IMR-90 (cell line): Measurements from ENCODE around the gene TGM2. TPM values are rescaled to one million over a fixed set of nuclear protein-coding genes. Genes with fewer than 3 reads are reported as not detected.
A peak's percentile ranks its signal among the peaks of the same experiment; 100 is the strongest.

Experiments
- ATAC-seq: fragments of 200-7000 bp; cut with Tn5 transposase; 2 replicates; pipeline ENCODE4 v1.9.1; 2020; ENCODE audit warnings: low read depth, mild to moderate bottlenecking, moderate library complexity
- BruUV-seq: library from RNA; stranded (reverse); fragments of 400-500 nt; replicated peaks from 2 replicates; lab custom pipeline; 2021; lab: Mats Ljungman, UMichigan
- CTCF ChIA-PET: fragments of 300-600 bp; formaldehyde crosslinking; extraction: SDS; loops from one replicate; lab custom pipeline; 2021; ENCODE audit warnings: antibody characterized with exemption; lab: Yijun Ruan, JAX
- POLR2A ChIA-PET: fragments of 300-600 bp; sonication (Branson Sonifier 250); formaldehyde crosslinking; loops from one replicate; lab custom pipeline; 2022; ENCODE audit warnings: antibody characterized with exemption; ENCODE audit not compliant: unreplicated experiment; lab: Charles Lee
- DNase-seq: peaks from one replicate; pipeline ENCODE4 v3.0.0; 2013
- H2AFZ ChIP-seq: replicated peaks from 2 replicates; pipeline ENCODE3; 2013; ENCODE audit warnings: low read length, mild to moderate bottlenecking; ENCODE audit not compliant: poor library complexity
- H2AK5ac ChIP-seq: 2 replicates; pipeline ENCODE4 v1.6.1; 2013; ENCODE audit warnings: low read depth, low read length, inconsistent platforms
- H2AK9ac ChIP-seq: replicated peaks from 2 replicates; pipeline ENCODE3; 2013; ENCODE audit warnings: mild to moderate bottlenecking, low read depth, low read length, moderate library complexity; ENCODE audit not compliant: poor library complexity
- H2BK120ac ChIP-seq: 2 replicates; pipeline ENCODE4 v1.6.1; 2013; ENCODE audit warnings: low read depth, low read length, inconsistent platforms
- H2BK15ac ChIP-seq: 3 replicates; pipeline ENCODE4 v1.6.1; 2013; ENCODE audit warnings: low read depth, low read length, inconsistent platforms
- H2BK20ac ChIP-seq: 2 replicates; pipeline ENCODE4 v1.6.1; 2013; ENCODE audit warnings: low read depth, mild to moderate bottlenecking, inconsistent platforms, low read length, moderate library complexity
- H2BK5ac ChIP-seq: 2 replicates; pipeline ENCODE4 v1.6.1; 2013; ENCODE audit warnings: mild to moderate bottlenecking, low read depth, low read length, inconsistent platforms; ENCODE audit not compliant: poor library complexity, severe bottlenecking
- H3K14ac ChIP-seq: replicated peaks from 2 replicates; pipeline ENCODE4 v1.6.1; 2013; ENCODE audit warnings: low read depth, low read length, inconsistent platforms
- H3K18ac ChIP-seq: 2 replicates; pipeline ENCODE4 v1.6.1; 2013; ENCODE audit warnings: low read depth, low read length, control low read depth
- H3K23ac ChIP-seq: 2 replicates; pipeline ENCODE4 v1.6.1; 2013; ENCODE audit warnings: low read depth, low read length, inconsistent platforms
- H3K27ac ChIP-seq: 2 replicates; pipeline ENCODE4 v1.5.1; 2013; ENCODE audit warnings: mild to moderate bottlenecking, control low read depth, low read length; ENCODE audit not compliant: insufficient read depth
- H3K27me3 ChIP-seq: 2 replicates; pipeline ENCODE4 v1.6.1; 2013; ENCODE audit warnings: low read length; ENCODE audit not compliant: control insufficient read depth, insufficient read depth
- H3K36me3 ChIP-seq: 2 replicates; pipeline ENCODE4 v1.6.1; 2013; ENCODE audit warnings: low read length, mixed read lengths; ENCODE audit not compliant: control insufficient read depth, insufficient read depth
- H3K4ac ChIP-seq: 2 replicates; pipeline ENCODE4 v1.6.1; 2013; ENCODE audit warnings: low read depth, low read length, inconsistent platforms
- H3K4me1 ChIP-seq: 2 replicates; pipeline ENCODE4 v1.6.1; 2013; ENCODE audit warnings: low read length, mixed read lengths; ENCODE audit not compliant: control insufficient read depth, insufficient read depth
- H3K4me2 ChIP-seq: 2 replicates; pipeline ENCODE4 v1.6.1; 2013; ENCODE audit warnings: low read depth, mild to moderate bottlenecking, control low read depth, low read length, moderate library complexity
- H3K4me3 ChIP-seq: 2 replicates; pipeline ENCODE4 v1.5.1; 2013; ENCODE audit warnings: low read depth, mild to moderate bottlenecking, control low read depth, low read length, moderate library complexity; ENCODE audit not compliant: insufficient read depth
- H3K56ac ChIP-seq: 2 replicates; pipeline ENCODE4 v1.6.1; 2013; ENCODE audit warnings: low read length, inconsistent platforms; ENCODE audit not compliant: insufficient read depth; ENCODE audit errors: extremely low read depth
- H3K79me1 ChIP-seq, 2 experiments: 2 replicates each; pipeline ENCODE4 v1.6.1; 2013; ENCODE audit warnings: low read length in 2 of 2, inconsistent platforms in 1 of 2, low read depth in 1 of 2
- H3K9ac ChIP-seq: 2 replicates; pipeline ENCODE4 v1.6.1; 2013; ENCODE audit warnings: low read depth, low read length, control low read depth
- H3K9me1 ChIP-seq: 2 replicates; pipeline ENCODE4 v1.6.1; 2013; ENCODE audit warnings: low read length, inconsistent platforms; ENCODE audit not compliant: insufficient read depth
- H3K9me3 ChIP-seq: 2 replicates; pipeline ENCODE4 v1.6.1; 2013; ENCODE audit warnings: low read length; ENCODE audit not compliant: control insufficient read depth, insufficient read depth
- H4K20me1 ChIP-seq: 2 replicates; pipeline ENCODE4 v1.6.1; 2013; ENCODE audit warnings: low read length, inconsistent platforms; ENCODE audit not compliant: insufficient read depth
- H4K5ac ChIP-seq: 2 replicates; pipeline ENCODE4 v1.6.1; 2013; ENCODE audit warnings: mild to moderate bottlenecking, low read depth, low read length, control low read depth
- H4K8ac ChIP-seq, 2 experiments: 2 replicates each; pipeline ENCODE4 v1.6.1; 2013; ENCODE audit warnings: low read depth in 2 of 2, low read length in 2 of 2, control low read depth in 1 of 2, inconsistent platforms in 1 of 2
- H4K91ac ChIP-seq: 2 replicates; pipeline ENCODE4 v1.6.1; 2013; ENCODE audit warnings: low read depth, low read length, inconsistent platforms; ENCODE audit not compliant: insufficient read depth
- CHD1 ChIP-seq: IDR thresholded peaks from 2 replicates; pipeline ENCODE4 v1.6.1; 2012; ENCODE audit warnings: low read depth, low read length, improper control_type of control experiment
- RCOR1 ChIP-seq: IDR thresholded peaks from 2 replicates; pipeline ENCODE4 v1.6.1; 2012; ENCODE audit warnings: mild to moderate bottlenecking, low read length, improper control_type of control experiment; ENCODE audit not compliant: insufficient replicate concordance
- WGBS, 2 experiments: methylation state at CpG; one replicate each; pipeline versions ENCODE4 v1.1.5 to v1.1.7; 2013; ENCODE audit warnings: missing lambda C conversion rate in 2 of 2; ENCODE audit not compliant: insufficient read length in 1 of 2; ENCODE audit errors: extremely low coverage in 2 of 2; 5-methylcytosine and 5-hydroxymethylcytosine counted together
- dilution Hi-C: fragments of 300-500 bp; cut with HindIII; formaldehyde crosslinking; loops from one replicate; pipeline ENCODE4 v1.14.3; 2018; ENCODE audit warnings: low sequenced_read_pairs; ENCODE audit not compliant: unreplicated experiment
- in situ Hi-C: fragments of 300-500 bp; cut with MboI; formaldehyde crosslinking; loops from 3 replicates; pipeline ENCODE4 v1.14.3; 2019; ENCODE audit warnings: low sequenced_read_pairs, inconsistent platforms, mixed read lengths
- intact Hi-C: fragments of 100-400 bp; cut with micrococcal nuclease; formaldehyde crosslinking; loops from 2 replicates; pipeline ENCODE4 v1.10.0; 2022
- polyA plus RNA-seq, 3 experiments: library from polyadenylated mRNA; depleted of rRNA; stranded (reverse); fragments of >200 nt; gene quantifications; 2 replicates each; pipeline ENCODE4 v1.2.3, GENCODE V29; 2012; ENCODE audit warnings: low replicate concordance in 1 of 3
- total RNA-seq: library from RNA; depleted of rRNA; stranded (reverse); fragments of >200 nt; gene quantifications from 2 replicates; pipeline ENCODE4 v1.2.3, GENCODE V29; 2012
- TF ChIP-seq, protein P1 (sequence below): fragments of 150-350 bp; IDR thresholded peaks from 2 replicates; pipeline ENCODE4 v1.6.1; 2017; ENCODE audit warnings: mild to moderate bottlenecking, antibody characterized with exemption, low read length, low read depth

Gene TGM2
- total and polyA plus RNA-seq, 2 of the 4 experiments (the other 2 are of a cell fraction): 239 to 268 TPM

DNA sequence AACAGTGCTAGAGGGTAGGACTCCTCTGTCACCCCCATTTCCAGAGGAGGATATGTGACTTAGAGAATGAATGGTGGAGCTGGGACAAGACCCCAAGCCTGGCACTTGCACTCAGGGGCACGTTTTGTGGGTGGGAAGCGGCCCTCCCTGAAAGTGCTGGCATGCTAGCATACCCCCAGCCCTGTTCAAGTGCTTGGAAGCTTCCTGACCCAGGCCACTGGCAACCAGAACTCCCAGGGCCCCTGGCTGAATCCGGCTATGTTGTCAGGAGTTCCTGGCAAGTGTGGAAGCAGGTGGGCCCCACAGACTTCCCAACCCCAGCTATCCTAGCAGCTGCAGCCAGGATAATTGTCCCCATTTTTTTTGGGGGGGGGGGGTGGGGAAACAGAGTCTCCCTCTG is 35.6 kb upstream of the TGM2 start:
- Histone ChIP-seq H3K9me3 (no peaks in the 10 kb centered on the region), H3K79me1 (no peaks in the 10 kb centered on the region), H3K4me3 (no peak overlapping the region), H2AK9ac (peak overlapping the region; percentile 33), H2BK120ac (peak overlapping the region; percentile 90), H3K4me1 (peaks cover 32% of the 10 kb centered on the region), H3K9me1 (peaks cover 33% of the 10 kb centered on the region), H2BK20ac (peak overlapping the region; percentile 58), H3K56ac (no peak overlapping the region), H3K18ac (peak overlapping the region; percentile 69), H4K5ac (peak overlapping the region; percentile 76), H2AFZ (no peak overlapping the region), H2BK15ac (peak overlapping the region; percentile 79; the same call in 1 of the 3 replicates), H2BK5ac (peak overlapping the region; percentile 28), H2AK5ac (peak overlapping the region; percentile 71), H3K36me3 (no peaks in the 10 kb centered on the region), H4K8ac (peak overlapping the region in 1 of 2 experiments; percentile 84; a peak in 1 of 4 replicates), H3K23ac (no peak overlapping the region), H4K91ac (peak overlapping the region; percentile 38; the same call in 1 of the 2 replicates), H3K9ac (no peak overlapping the region), H3K27me3 (no peaks in the 10 kb centered on the region), H3K4ac (peak overlapping the region; percentile 56), H3K27ac (0 out of 2 replicates have a peak overlapping the region, but pooled peaks have one; percentile 12), H3K14ac (peak overlapping the region; percentile 37; the same call in 1 of the 2 replicates), H4K20me1 (no peaks in the 10 kb centered on the region), H3K4me2 (no peak overlapping the region)
- ChIA-PET CTCF (no interaction called here), POLR2A (no interaction called here)
- whole genome bisulfite sequencing, 2 experiments: no CpG with 5 or more reads among the region's 3 CpGs
- DNase-seq (no peak), ATAC-seq (no peak)
- TF ChIP-seq, protein P1, sequence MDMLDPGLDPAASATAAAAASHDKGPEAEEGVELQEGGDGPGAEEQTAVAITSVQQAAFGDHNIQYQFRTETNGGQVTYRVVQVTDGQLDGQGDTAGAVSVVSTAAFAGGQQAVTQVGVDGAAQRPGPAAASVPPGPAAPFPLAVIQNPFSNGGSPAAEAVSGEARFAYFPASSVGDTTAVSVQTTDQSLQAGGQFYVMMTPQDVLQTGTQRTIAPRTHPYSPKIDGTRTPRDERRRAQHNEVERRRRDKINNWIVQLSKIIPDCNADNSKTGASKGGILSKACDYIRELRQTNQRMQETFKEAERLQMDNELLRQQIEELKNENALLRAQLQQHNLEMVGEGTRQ: no peak
- no peak for TF ChIP-seq CHD1
- no peak for TF ChIP-seq RCOR1
- in situ Hi-C loops (no loop called here), dilution Hi-C loops (no loop called here), intact Hi-C loops (no loop called here)
- no TSS peak for BruUV-seq
